ENCODE measurements around the gene RTL10.
A peak's percentile ranks its signal among the peaks of the same experiment; 100 is the strongest.

The RTL10 gene

DNA sequence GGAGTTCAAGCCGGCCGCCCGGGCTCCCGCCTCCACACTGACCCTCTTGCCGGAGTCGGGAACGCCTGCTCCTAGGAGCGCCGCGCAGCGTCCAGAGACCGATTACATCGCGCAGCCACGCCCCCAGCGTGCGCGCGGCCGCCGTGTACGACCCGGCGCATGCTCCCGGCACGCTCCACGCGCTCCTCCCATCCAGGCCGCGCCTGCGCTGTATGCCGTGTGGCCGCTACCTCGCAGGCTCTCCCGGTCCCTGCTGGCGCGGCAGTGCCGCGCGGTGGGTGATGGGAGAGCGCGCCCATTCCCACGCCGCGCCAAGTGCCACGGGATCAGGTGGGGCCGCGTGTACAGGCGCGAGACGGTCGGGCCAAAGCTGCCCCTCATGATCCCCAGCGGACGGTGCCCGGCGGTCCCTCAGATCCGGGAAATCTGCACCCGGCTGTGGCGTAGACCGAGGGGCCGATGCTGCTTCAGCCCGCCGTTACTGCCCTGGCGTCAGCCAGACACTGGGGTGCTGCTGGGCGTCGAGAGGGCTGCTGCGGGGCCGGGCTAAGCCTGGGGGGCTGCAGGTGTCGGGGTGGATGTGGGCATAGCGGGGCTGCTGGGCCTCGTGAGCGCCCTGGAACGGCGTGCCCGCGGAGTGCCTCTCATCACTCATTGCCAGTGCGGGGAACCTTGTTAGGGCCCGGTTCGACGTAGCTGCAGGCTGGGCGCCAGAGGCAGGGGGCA is at the start of gene RTL10, which contains the start of gene GNB1L:
RTL10 (minus strand) TSS at position 97 of the 726 bp plus-strand sequence. CDS start 2,613 bp downstream, outside the sequence.
GNB1L (minus strand) TSS at position 97 of the 726 bp plus-strand sequence. CDS start 33,519 bp downstream, outside the sequence.
- peak; percentile 97 for DNase-seq (ENCODE audit: low spot score)

GRCh38 chr22:19904174-19904856 is 49.6 kb upstream of the RTL10 start:
- no peak for DNase-seq (ENCODE audit: low spot score)

DNA sequence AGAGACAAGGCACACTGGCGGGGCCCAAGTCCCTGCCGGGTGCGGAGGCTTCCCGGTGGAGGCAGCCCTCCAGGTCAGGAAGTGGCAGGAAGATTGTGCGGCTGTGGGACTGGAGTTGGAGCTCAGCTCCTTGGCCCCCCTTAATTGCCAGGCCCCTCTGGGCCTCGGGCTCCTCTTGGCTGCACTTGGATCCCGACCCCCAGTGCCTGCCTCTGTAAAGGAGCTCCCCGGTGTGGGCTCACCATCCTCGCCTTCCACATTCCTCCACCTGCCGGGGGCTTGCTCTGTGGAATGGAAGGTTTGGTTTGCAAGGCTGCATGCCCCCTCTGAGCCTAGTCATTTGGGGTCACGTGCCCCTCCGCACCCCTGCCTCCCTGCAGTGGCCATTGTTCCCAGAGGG is 48.8 kb upstream of the RTL10 start:
- DNase-seq (ENCODE audit: low spot score): no peak

DNA sequence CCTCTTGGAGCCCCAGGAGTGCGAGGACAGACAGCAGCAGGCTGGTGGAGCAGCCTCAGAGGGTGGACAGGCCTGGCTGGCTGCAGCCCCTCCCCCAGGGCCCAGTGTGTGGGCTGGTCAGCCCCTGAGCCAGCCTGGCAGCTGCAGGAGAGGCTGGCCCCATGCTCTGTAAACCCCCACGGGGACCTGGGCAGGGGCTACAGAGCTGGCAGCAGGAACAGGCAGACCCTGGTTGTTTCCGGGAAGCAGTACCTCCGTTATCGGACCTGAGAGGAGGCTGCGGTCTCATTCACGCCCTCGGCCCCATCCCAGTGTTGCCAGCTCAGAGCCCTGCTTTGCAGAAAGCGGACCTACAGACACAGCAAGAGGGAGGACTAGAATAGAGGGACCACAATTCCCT is 48.4 kb upstream of the RTL10 start:
- DNase-seq (ENCODE audit: low spot score): no peak

- no peak for DNase-seq (ENCODE audit: low spot score)
Measured at GRCh38 chr22:19902245-19902715, 47.6 kb upstream of the RTL10 start.

- DNase-seq (ENCODE audit: low spot score): no peak
Measured at GRCh38 chr22:19901577-19902244, 47.0 kb upstream of the RTL10 start.

- no peak for DNase-seq (ENCODE audit: low spot score)
Measured at GRCh38 chr22:19900707-19901436, 46.2 kb upstream of the RTL10 start.

GRCh38 chr22:19898831-19899567 is 44.3 kb upstream of the RTL10 start:
- DNase-seq (ENCODE audit: low spot score): no peak

DNA sequence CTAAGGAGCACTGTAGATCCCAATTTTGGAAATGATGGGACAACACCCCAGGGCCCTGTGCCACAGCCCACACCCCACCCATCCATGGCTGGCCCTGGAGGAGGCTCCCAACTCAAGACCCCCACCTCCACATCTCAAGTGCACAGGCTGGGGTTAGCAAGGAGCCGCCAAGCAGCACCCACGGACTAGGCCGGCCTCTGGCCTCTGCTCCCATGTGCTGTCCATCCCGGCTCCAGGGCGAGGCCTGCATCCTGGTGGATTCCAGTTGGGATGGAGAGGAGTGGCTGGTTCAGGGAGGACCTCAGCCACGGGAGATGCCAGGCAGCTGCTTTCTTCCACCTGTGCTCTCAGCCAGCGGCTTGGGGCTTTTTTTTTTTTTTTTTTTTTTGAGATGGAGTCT is 43.5 kb upstream of the RTL10 start:
- no peak for DNase-seq (ENCODE audit: low spot score)

DNA sequence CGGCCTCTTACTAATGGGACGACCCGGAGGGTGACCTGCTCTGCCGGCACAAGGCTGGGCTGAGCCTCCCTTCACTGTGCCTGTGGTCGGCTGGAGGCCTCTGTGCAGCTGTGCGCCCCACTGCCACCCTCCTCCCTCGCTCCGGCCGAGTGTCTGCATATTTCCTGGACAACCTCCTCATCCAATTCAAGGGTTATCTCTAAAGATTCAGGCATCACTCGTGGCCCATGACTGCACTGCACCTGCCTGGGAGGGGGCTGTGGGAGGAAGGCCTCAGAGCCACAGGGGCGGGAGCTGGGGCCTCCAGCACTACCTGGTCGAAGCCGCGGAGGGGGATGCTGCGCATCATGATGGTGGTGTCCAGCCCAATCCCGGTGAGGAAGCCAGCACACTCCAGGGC is 43.1 kb upstream of the RTL10 start:
- no peak for DNase-seq (ENCODE audit: low spot score)

DNA sequence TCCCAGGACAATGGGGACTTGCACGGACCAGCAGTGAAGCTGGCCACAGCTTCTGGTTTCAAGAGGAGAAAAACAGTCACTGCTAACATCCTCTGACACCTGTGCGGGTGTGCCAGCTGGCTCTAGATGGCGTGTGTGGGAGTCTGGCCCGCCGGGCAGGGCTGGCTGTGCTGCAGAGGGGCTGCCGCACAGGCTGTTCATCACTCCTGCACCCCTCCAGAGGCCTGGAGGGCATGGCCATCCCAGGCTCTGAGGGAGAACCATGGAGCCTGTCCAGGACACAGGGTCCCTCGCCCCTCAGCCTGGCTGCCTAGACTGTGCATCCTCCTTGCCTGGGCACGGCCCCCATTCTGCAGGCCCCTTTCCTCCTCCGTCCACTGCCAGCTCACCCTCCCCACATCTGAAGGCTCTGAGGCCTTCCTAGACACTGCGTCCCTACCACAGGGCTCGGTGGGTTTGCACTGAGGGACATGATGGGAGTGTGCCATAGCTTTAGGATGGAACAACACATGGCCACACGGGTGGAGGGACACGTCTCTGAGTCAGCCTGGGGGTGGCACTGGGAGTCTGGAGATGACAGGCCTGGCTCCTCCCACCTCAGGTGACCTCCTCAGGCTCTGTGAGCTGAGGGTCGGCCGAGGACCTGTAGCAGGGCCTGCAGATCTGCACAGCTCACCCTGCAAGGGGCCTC is 42.1 kb upstream of the RTL10 start:
- DNase-seq (ENCODE audit: low spot score): no peak

- DNase-seq (ENCODE audit: low spot score): no peak
Measured at GRCh38 chr22:19895160-19895849, 40.6 kb upstream of the RTL10 start.

DNA sequence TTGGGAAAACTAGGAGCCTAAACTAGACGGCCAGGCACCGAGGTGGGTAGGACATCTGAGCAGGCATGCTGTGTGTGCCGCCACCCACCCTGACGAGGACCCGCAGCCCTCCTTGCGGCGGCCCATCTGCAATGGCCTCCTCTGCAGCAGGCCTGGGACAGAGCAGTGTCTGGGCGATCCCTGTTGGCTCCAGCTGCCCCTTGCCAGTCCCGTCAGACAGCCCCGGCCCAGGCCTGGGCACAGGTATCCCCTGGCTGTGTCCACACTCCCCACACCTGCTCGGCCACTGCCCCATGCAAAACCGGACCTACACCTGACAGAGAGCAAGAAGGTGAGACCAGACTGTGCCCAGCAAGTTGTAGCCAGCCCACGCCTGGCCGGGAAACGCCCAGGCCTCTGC is 38.7 kb upstream of the RTL10 start:
- DNase-seq (ENCODE audit: low spot score): no peak

DNA sequence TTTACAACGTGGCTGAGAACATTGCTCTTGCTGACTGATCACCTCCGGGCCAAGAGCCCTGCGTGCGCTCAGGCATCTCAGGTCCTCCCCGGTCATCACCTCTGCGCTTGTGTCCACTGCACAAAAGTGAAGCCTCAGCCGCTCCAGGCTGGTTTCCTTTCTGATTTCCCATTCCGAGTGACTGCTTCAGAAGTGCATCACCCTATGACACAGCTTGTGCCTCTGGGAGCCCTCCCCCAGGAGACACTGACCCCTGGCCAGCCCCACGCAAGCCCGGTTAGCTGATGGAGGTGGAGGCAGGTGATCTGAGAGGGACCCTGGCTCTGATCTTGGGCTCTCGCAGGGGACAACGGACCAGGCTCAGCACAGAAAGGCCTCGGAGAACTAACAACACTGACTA is 38.3 kb upstream of the RTL10 start:
- DNase-seq (ENCODE audit: low spot score): no peak

GRCh38 chr22:19892257-19892879 is 37.7 kb upstream of the RTL10 start:
- DNase-seq (ENCODE audit: low spot score): no peak

DNA sequence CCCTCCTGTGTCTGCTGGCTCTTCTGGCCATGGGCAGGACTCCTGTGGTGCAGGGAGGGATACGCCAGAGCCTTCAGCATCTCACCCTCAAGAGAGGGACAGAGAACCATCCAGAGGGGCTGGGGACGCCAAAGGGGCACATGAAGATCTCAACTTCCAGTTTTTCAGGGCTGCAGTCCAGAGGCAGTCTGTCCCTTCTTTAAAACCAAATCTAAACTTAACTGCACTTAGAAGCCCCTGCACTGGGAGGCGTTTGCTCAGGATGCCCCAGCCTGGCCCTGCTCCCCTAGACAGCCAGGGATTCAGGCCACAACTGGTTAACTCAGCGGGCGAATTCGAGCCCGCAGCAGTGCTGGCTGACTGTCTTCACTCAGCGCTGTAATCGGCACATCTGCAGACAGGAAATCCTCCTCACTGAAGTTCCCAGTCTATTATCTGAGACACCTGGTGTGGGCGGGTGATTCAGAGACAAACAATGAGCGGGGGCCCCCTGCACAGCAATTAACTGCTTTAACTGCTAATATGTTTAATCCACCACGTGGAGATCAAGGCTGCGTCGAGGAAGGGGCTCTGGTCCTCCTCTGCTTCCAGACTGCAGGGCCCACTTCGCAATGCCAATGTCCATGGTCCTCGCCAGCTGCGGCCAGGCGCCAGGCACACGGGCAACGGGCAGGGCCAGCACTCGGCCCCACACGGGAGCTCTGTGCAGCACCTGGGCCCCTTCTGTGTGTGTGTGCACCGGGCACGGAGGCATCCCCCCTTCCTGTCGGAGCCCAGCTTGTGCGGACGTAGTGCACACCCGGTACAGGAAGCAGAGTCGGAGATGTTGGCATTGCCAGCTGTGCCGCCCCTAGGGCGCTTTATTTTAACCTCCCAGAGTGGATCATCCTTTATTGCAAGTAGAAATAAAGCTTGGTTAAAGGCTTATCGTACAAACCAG is 36.9 kb upstream of the RTL10 start:
- no peak for DNase-seq (ENCODE audit: low spot score)

GRCh38 chr22:19890502-19891316 is 36.0 kb upstream of the RTL10 start:
- DNase-seq (ENCODE audit: low spot score): no peak

DNA sequence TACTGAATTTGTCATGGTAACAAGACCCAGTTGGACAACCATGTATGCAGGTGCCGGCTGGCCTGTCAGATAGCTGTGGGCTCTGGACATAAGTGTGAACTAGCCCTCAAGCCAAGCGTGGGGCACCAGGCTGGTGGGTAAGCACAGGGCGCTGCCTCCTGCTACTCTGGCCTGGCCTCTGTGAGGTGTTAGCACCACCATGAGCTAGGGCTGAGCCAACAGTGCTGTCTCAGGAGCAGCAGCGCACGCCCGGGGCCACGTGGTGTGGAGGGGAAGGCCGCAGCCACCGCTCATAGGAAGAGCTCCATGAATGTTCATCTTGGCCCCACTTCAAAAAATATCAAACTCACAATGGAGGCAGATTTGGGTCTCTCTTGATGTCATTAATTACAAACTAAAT is 35.3 kb upstream of the RTL10 start:
- DNase-seq (ENCODE audit: low spot score): no peak

Measured in left forelimb (tissue), 1 donor.